GM21447 (cell line): ENCODE data around the gene TTLL7.
"Not testable (repeated sequence)": the region's sequence is repeated elsewhere in the genome, so short reads cannot be mapped to it uniquely, and the experiment has no call there.

Source experiments
- ATAC-seq: cut with Tn5 transposase; IDR thresholded peaks from one replicate; pipeline ENCODE4 v1.9.1; 2021; ENCODE audit not compliant: unreplicated experiment

Gene TTLL7

DNA sequence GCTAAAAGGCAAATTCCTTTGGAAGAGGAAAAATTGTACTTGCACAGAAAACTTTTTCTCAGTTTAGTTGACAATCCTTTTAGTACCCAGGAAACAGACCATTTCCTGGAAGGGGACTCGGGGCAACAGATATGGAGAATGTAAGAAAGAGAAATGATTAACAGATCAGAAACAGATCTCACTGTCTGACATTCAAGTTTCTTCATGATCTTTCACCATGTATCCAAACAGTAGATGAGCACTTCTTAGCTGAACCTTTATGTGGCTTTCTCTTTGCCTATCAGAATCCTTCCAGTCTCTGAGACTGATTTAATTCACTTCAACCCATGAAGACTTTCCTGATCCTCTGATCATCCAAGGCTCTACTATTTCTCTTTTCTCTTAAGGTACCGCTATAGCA, 2.7 kb downstream of the TTLL7 start:
- ATAC-seq, result no peak

- no peak for ATAC-seq
Measured at GRCh38 chr1:83995649-83996048, 3.3 kb downstream of the TTLL7 start.

DNA sequence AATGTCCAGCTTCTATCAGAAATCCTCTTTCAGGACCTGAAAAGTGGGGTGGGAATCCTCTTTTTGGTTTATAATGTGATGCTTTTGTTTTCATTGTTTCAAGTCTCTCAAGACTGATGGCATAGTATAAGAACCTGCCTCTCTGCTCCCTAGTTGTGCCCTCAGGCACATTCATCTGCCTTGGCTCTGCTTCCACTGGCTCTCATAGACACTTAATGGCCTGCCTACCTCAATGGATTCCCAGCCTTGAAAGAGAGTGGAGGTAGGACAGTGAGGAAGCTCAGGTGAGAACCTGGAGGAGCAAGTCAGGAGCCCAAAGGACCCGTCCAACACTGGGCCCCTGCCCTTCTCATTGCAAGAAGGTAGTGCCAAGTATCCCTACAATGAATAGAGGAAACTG, 4.8 kb downstream of the TTLL7 start:
- no peak for ATAC-seq

DNA sequence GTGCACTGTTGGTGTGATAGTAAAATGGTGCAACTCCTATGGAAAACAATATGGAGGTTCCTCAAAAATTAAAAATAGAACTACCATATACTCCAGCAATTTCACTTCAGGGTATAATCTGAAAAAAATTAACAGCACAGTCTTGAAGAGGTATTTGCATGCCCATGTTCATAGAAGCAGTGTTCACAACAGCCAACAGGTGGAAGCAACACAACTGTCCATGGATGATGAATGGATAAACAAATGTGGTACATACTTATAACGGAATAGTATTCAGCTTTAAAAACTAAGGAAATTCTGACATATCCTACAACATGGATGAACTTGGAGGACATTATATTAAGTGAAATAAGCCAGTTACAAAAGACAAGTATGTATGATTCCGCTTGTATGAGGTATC, 8.2 kb downstream of the TTLL7 start:
- ATAC-seq, result no peak

DNA sequence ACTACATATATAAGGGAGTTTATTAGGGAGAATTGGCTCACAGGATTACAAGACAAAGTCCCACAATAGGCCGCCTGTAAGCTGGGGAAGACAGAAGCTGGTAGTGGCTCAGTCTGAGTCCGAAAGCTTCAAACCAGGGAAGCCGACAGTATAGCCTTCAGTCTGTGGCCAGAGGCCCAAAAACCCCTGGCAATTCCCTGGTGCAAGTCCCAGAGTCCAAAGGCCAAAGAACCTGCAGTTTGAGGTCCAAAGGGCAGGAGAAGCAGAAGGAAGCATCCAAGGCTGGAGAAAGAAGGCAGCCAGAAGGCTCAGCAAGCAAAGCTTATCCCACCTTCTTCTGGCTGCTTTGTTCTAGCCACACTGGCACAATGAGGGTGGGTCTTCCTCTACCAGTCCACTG, 13.9 kb downstream of the TTLL7 start:
- no peak for ATAC-seq

DNA sequence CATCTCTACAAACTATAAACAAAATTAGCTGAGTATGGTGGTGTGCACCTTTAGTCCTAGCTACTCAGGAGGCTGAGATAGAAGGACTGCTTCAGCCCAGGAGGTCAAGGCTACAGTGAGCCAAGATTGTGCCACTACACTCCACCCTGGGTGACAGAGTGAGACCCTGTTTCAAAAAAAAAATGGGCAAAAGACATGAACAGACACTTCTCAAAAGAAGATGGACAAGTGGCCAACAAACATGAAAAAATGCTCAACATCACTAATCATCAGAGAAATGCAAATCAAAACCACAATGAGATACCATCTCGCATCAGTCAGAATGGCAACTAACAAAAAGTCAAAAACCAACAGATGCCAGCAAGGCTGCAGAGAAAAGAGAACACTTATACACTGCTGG, 15.0 kb downstream of the TTLL7 start:
- ATAC-seq, result not testable (repeated sequence)

DNA sequence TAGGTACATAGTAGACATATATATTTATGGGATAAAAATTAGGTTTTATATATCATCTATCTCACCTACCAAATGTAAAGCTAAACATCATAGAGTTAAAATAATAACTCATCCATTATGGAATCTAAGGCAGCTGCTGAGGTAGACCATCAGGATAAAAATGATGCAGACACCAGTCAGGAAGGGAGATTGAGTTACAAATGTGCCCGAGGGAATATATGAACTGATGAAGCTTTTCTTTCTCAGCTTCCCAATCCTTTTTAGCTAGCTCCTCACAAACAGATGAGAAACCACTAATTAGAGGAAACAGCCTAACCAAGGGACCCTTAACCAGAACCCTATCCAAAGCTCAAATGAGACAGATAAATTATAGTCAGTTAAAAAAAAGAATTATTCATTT, 20.9 kb downstream of the TTLL7 start:
- ATAC-seq, result no peak

DNA sequence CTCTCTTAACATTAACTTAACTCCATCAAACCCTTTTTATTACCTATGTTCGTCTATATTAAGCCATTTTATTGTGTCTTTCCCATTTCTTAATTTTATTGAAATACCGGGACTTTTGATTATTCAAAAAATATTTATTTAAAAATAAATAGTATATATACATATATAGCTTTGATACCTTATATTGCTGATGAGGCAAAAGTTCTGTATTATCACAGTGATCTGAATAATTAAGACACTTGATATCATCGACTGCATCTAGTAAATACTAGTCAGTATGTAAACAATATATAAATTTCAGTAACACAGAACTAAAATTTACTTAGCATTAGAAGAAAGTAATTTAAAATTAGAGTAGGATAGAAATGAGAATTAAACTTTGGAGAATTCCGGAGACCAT, 22.0 kb downstream of the TTLL7 start:
- no peak for ATAC-seq

GRCh38 chr1:83970802-83971201, 28.1 kb downstream of the TTLL7 start:
- no peak for ATAC-seq

DNA sequence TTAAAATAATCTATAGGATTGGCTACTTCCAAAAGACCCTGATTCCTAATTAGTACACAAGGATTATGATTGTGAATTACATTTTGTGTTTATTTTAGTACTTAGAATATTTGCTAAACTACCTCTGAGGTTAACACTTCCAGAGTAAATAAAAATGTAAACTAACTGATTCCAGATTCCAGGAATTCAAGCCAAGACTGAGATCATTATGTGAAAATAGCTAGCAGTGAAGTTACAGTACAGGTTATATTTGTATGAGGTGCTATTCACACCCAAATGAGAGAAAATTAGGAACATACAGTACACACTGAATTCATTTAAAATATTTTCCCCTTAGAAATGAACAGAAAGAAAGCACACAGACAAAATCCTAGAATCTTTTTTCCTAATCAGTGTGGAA, 28.8 kb downstream of the TTLL7 start:
- no peak for ATAC-seq

GRCh38 chr1:83967336-83967735, 31.6 kb downstream of the TTLL7 start:
- ATAC-seq, result no peak

DNA sequence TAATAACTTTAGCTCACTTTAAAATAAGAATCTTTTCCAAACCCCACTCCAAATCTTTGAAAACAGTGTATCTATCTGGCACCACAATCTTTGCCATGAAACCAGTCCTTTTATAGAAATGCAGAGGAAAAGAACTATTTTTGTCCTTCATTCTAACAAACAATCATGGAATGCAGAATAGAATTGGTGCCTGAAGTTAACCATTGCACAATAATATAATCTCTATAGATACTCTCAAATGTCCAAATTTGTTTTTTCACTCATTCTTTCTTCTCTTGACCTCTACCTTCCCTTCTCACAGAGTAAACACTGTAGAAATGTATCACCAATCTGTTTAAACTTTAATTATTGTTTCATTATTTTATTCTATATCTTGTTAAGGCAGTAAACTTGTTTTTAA, 34.8 kb downstream of the TTLL7 start:
- ATAC-seq, result no peak

DNA sequence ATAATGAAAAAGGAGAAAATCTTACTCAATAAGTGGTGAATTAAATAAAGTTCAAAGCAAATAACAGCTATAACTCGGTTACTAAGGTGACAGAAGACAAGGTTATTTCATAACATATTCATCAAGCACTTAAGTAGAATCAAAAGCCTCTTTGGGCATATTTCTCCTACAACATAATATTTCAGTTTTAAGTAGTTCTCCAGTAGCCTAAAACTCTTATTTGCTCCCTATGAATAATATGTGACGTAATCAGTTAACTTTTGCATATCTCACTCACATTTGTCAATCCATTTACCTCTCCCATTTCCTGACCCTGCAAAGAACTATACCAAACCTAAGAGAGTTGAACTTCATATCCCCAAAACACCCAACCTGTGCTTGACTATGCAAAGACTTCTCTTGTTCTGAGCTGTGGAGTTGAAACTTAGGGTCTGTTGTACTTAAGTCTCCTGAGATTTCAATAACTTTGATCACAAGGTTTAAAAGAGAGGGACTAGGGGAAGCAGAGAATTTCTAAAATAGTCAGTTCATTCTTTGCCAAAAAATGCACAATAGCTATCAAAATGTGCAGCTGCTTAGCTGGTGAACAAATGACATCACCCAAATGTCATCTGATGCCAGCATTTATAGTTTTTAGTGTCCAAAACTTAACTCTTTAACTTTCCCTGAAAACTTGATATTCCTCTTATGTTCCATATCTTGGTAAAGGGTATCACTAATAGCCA, 37.2 kb downstream of the TTLL7 start:
- no peak for ATAC-seq

DNA sequence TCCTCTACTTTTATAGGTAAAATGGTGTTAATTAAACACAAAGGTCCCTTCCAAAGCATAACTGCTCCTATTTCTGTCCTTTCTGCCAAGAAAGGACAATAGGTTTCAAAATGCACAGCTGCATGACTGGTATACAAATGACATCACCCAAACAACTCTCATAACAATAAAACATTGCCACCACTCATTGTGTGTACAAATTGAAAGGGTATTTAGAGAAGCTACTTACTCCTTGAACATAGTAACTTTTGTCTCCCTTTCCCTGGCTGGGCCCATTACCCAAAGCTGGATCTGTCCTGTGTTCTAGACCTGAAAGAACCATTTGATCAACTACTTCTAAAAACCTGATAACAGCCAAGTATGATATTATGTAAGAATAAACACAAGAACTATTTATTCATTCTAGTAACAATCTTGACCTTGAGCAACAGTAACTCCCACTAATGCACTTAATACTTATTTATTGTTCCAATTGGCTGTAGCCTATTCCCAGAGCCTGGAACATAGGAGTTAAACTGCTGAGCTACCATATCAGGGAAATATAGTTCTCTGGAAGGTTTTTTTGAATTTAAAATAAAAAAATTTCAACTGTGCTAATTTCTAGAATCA, 38.2 kb downstream of the TTLL7 start:
- no peak for ATAC-seq

- no peak for ATAC-seq
Measured at GRCh38 chr1:83959824-83960498, 39.0 kb downstream of the TTLL7 start.

GRCh38 chr1:83958704-83959103, 40.2 kb downstream of the TTLL7 start:
- ATAC-seq, result no peak

GRCh38 chr1:83954166-83954823, 44.6 kb downstream of the TTLL7 start:
- no peak for ATAC-seq

- ATAC-seq, result no peak
Measured at GRCh38 chr1:83950106-83950661, 48.7 kb downstream of the TTLL7 start.

- no peak for ATAC-seq
Measured at GRCh38 chr1:83942914-83943313, 56.0 kb downstream of the TTLL7 start.

GRCh38 chr1:83934550-83934949, 64.4 kb downstream of the TTLL7 start:
- no peak for ATAC-seq

GRCh38 chr1:83932693-83933092, 66.2 kb downstream of the TTLL7 start:
- no peak for ATAC-seq

- ATAC-seq, result no peak
Measured at GRCh38 chr1:83932281-83932680, 66.7 kb downstream of the TTLL7 start.
